ENCODE measurements around the gene PADI3.

Gene PADI3

DNA sequence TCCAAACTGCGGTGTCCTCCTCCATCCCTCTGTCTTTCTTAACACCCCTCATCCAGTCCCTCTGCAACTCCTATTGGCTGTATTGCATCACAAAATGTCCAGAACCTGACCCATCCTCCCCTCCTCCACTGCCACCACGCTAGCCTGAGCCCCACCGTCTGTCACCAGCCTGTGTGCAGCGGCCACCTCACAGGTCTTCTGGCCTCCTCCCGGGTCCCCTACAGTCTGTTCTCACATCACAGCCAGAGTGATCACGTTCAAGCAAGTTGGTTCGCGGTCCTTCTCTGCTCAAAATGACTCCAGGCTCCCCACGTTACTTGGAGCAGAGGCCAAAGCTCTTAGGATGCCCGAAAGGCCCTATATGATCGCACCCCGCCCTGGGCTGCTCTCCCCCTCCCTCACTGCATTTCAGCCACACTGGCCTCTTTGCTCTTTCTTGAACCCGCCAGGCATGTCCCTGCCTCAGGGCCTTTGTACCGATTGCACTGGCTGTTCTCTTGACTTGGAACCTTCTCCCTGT lies 56.7 kb downstream of the PADI3 start:
- H3K4me3 Mint-ChIP-seq, result no peak overlapping the region
- no peak for DNase-seq
- H3K27me3 Mint-ChIP-seq, result peaks cover 37% of the 10 kb centered on the region
- H3K36me3 Mint-ChIP-seq (ENCODE audit: low read depth), result peaks cover 3% of the 10 kb centered on the region
- H3K27ac Mint-ChIP-seq, result no peak overlapping the region
- peaks cover 9% of the 10 kb centered on the region for H3K9me3 Mint-ChIP-seq
- H3K4me1 Mint-ChIP-seq (ENCODE audit: low read depth), result no peaks in the 10 kb centered on the region

- H3K9me3 Mint-ChIP-seq, result peaks cover 9% of the 10 kb centered on the region
- H3K4me3 Mint-ChIP-seq, result no peak overlapping the region
- peaks cover 37% of the 10 kb centered on the region for H3K27me3 Mint-ChIP-seq
- no peak overlapping the region for H3K27ac Mint-ChIP-seq
- H3K4me1 Mint-ChIP-seq (ENCODE audit: low read depth), result no peaks in the 10 kb centered on the region
- peaks cover 3% of the 10 kb centered on the region for H3K36me3 Mint-ChIP-seq (ENCODE audit: low read depth)
- no peak for DNase-seq
Observed at GRCh38 chr1:17306407-17306806, 57.5 kb downstream of the PADI3 start.

- H3K4me3 Mint-ChIP-seq, result no peak overlapping the region
- peaks cover 2% of the 10 kb centered on the region for H3K36me3 Mint-ChIP-seq (ENCODE audit: low read depth)
- DNase-seq, result no peak
- peaks cover 2% of the 10 kb centered on the region for H3K4me1 Mint-ChIP-seq (ENCODE audit: low read depth)
- H3K27ac Mint-ChIP-seq, result no peak overlapping the region
- H3K9me3 Mint-ChIP-seq, result peaks cover 6% of the 10 kb centered on the region
- H3K27me3 Mint-ChIP-seq, result peaks cover 40% of the 10 kb centered on the region
Observed at GRCh38 chr1:17306921-17307320, 58.0 kb downstream of the PADI3 start.

GRCh38 chr1:17307329-17307728 lies 58.4 kb downstream of the PADI3 start:
- Mint-ChIP-seq H3K36me3 (ENCODE audit: low read depth) (no peaks in the 10 kb centered on the region), H3K4me1 (ENCODE audit: low read depth) (peaks cover 3% of the 10 kb centered on the region), H3K4me3 (no peak overlapping the region), H3K27me3 (peaks cover 41% of the 10 kb centered on the region), H3K27ac (no peak overlapping the region), H3K9me3 (peaks cover 2% of the 10 kb centered on the region)
- DNase-seq, result no peak

DNA sequence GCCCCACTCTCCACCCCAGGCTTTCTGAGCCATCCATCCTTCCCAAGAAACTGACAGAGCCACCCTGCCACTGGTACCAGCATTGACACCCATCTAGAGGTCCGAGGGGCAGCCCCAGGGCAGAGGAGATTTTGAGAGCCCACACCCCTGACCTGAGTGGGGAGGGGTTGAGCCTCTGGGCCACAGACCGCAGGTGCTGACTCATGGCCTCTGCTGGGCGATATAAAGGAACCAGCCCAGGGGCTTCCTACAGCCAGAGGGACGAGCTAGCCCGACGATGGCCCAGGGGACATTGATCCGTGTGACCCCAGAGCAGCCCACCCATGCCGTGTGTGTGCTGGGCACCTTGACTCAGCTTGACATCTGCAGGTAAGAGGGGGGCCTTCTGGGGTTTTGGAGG lies 59.0 kb downstream of the PADI3 start, which contains the start of gene PADI4:
TSS of gene PADI4 (plus strand) at position 252 of the 400 bp plus-strand sequence. CDS start at position 278, 26 bp downstream.
- Mint-ChIP-seq H3K4me3 (no peak within 1 kb of the TSS), H3K4me1 (ENCODE audit: low read depth) (peaks cover 6% of the 10 kb centered on the region), H3K36me3 (ENCODE audit: low read depth) (no peaks in the 10 kb centered on the region), H3K27me3 (peaks cover 41% of the 10 kb centered on the region), H3K27ac (no peak within 1 kb of the TSS), H3K9me3 (peaks cover under 1% of the 10 kb centered on the region)
- DNase-seq, result no peak

GRCh38 chr1:17308593-17308992 lies 59.7 kb downstream of the PADI3 start:
- Mint-ChIP-seq H3K9me3 (no peaks in the 10 kb centered on the region), H3K4me1 (ENCODE audit: low read depth) (peaks cover 6% of the 10 kb centered on the region)

DNA sequence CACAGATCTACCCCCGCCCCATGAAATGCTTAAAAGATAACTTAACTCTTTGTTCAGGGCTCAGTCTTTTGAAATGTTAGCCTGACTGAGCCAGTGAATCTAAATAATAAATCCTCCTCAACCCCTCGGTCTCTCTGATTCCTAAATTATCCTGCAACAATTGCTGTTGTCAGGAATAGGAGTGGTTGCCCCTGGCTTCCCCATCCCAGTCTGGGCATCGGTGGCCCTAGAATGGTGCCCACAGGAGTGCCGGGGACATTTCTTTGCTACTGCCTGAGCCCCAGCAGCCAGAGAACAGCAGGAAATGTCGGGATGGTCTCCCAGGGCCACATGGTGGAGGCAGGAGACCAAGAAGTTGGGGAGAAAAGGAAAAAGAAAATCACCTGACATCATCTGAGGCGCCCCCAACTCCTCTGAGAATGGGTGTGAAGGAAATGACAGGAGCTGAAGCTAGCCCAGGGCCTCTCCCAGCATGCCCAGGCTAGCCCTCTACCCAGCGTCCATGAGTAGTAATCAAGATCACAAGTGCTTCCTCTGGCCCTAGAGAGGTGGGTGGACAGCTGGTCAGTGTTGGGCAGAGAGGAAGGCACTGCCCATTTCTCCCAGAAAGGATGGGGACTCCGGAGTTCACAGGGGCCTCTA lies 60.6 kb downstream of the PADI3 start:
- Mint-ChIP-seq H3K36me3 (ENCODE audit: low read depth) (no peaks in the 10 kb centered on the region), H3K4me3 (no peak overlapping the region), H3K4me1 (ENCODE audit: low read depth) (peaks cover 6% of the 10 kb centered on the region), H3K9me3 (no peaks in the 10 kb centered on the region), H3K27ac (no peak overlapping the region), H3K27me3 (peaks cover 41% of the 10 kb centered on the region)
- DNase-seq, result no peak

More at GRCh38 chr1:17308593-17308992, 59.7 kb downstream of the PADI3 start:
- Mint-ChIP-seq H3K27me3 (peaks cover 41% of the 10 kb centered on the region), H3K36me3 (ENCODE audit: low read depth) (no peaks in the 10 kb centered on the region), H3K27ac (no peak overlapping the region), H3K4me3 (no peak overlapping the region)
- DNase-seq, result no peak

DNA sequence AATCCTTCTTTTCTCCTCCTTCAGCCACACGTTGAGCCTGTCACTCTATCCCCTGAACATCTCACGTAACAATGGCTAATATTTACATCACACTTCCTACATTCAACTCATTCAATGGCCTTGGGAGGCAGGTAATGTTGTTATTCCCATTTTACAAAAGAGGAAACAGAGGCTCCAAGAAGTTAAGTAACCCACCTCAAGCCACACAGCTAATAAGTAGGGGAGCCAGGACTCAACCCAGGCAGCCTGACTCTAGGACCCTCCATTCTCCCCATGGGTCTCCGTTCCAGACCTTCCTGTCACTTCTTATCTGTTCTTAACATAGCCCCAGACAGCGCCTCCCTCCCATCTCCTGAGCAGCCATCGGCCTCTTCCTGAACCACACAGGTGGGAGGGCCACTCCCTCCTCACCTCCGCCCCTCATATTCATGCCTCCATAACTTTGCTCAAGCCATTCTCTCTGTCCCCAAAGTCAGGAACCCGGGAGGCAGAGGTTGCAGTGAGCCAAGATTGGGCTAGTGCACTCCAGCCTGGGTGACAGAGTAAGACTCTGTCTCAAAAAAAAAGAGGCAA lies 61.3 kb downstream of the PADI3 start:
- no peaks in the 10 kb centered on the region for H3K9me3 Mint-ChIP-seq
- DNase-seq, result no peak
- no peak overlapping the region for H3K27ac Mint-ChIP-seq
- peaks cover 41% of the 10 kb centered on the region for H3K27me3 Mint-ChIP-seq
- peaks cover 6% of the 10 kb centered on the region for H3K4me1 Mint-ChIP-seq (ENCODE audit: low read depth)
- no peaks in the 10 kb centered on the region for H3K36me3 Mint-ChIP-seq (ENCODE audit: low read depth)
- no peak overlapping the region for H3K4me3 Mint-ChIP-seq

GRCh38 chr1:17313530-17314309 lies 64.8 kb downstream of the PADI3 start:
- no peaks in the 10 kb centered on the region for H3K9me3 Mint-ChIP-seq
- no peak overlapping the region for H3K4me3 Mint-ChIP-seq
- H3K27me3 Mint-ChIP-seq, result peaks cover 16% of the 10 kb centered on the region

DNA sequence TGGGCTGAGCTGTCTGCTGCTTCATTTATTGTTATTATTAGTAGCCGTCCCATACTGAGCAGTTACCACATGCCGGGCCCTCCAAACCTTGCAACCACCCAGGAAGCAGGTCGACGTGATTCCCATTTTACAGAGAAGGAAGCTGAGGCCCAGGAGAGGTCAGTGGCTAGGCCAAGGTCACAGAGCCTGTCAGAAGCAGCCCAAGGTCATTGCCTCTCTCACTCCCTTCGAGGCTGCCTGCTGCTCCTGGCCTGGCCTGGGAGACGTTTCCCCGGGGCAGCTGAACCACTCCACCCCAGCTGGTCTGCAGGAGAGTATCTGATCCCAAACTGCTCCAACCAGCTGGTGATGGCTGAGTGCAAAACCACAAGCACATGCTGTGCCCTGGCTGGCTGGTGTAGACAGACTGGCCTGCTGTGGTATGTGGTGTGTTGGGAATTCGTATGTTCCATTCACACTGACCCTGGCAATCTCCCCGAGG lies 65.6 kb downstream of the PADI3 start:
- H3K27me3 Mint-ChIP-seq, result peaks cover 14% of the 10 kb centered on the region
- peaks cover 6% of the 10 kb centered on the region for H3K4me1 Mint-ChIP-seq (ENCODE audit: low read depth)
- no peak overlapping the region for H3K27ac Mint-ChIP-seq
- H3K9me3 Mint-ChIP-seq, result no peaks in the 10 kb centered on the region
- no peaks in the 10 kb centered on the region for H3K36me3 Mint-ChIP-seq (ENCODE audit: low read depth)
- H3K4me3 Mint-ChIP-seq, result no peak overlapping the region
- DNase-seq, result no peak

More at GRCh38 chr1:17313530-17314309, 64.8 kb downstream of the PADI3 start:
- Mint-ChIP-seq H3K27ac (no peak overlapping the region), H3K36me3 (ENCODE audit: low read depth) (no peaks in the 10 kb centered on the region), H3K4me1 (ENCODE audit: low read depth) (peaks cover 6% of the 10 kb centered on the region)
- DNase-seq, result no peak

DNA sequence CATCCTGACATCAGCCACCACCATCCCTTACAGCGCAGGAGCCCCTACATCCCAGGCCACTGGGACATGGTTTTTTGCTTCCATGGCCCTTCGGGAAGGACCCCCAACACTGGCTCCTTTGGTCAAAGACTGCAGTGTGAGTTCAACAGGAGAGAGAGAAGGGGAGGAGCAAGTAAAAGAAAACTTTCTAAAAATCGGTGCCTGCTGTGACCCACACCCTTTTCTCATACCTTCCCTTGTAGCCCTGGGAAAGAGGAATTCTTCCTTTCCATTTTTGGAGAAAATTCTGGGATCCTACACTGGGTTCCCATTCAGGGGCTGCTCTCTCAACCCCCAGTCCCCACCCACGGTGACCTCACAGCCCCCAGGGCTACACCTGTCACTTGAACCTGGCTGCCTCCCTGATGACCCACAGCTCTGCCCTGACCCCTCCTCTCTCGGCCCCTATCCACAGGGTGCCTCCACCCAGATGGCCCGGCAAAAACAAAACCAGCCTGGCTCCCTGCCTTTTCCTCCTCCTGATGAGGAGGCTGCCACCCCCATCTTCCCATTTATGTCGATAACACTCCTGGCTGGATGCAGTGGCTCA lies 66.7 kb downstream of the PADI3 start:
- Mint-ChIP-seq H3K27ac (no peak overlapping the region), H3K36me3 (ENCODE audit: low read depth) (no peaks in the 10 kb centered on the region), H3K27me3 (peaks cover 9% of the 10 kb centered on the region), H3K9me3 (no peaks in the 10 kb centered on the region), H3K4me1 (ENCODE audit: low read depth) (peaks cover 6% of the 10 kb centered on the region), H3K4me3 (no peak overlapping the region)
- DNase-seq, result no peak

DNA sequence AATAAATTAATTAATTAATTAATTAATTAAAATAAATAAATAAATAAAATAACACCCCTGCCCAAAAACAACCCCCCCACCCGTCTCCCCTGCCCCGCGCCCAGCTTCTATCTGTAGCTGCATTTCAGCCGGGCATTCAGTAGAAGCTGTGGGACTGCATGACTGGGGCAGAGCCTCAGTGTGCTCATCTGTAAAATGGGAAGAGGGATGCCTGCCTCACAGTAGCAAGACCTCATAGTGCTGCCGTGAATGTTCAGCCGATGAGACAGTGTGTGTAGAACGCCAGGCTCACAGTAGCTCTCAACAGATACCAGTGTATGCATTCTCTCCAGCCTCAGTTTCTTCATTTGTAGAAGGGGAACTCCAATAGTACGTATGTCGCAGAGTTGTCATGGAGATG lies 67.8 kb downstream of the PADI3 start:
- Mint-ChIP-seq H3K4me3 (no peak overlapping the region), H3K9me3 (no peaks in the 10 kb centered on the region), H3K36me3 (ENCODE audit: low read depth) (no peaks in the 10 kb centered on the region), H3K27me3 (peaks cover 12% of the 10 kb centered on the region), H3K27ac (no peak overlapping the region), H3K4me1 (ENCODE audit: low read depth) (peaks cover 5% of the 10 kb centered on the region)
- DNase-seq, result no peak

- H3K4me3 Mint-ChIP-seq, result no peak overlapping the region
- no peaks in the 10 kb centered on the region for H3K36me3 Mint-ChIP-seq (ENCODE audit: low read depth)
- no peak overlapping the region for H3K27ac Mint-ChIP-seq
- H3K9me3 Mint-ChIP-seq, result no peaks in the 10 kb centered on the region
- H3K27me3 Mint-ChIP-seq, result peaks cover 9% of the 10 kb centered on the region
- DNase-seq, result no peak
- H3K4me1 Mint-ChIP-seq (ENCODE audit: low read depth), result no peaks in the 10 kb centered on the region
Observed at GRCh38 chr1:17318262-17318661, 69.4 kb downstream of the PADI3 start.

GRCh38 chr1:17319561-17320350 lies 70.9 kb downstream of the PADI3 start:
- Mint-ChIP-seq H3K4me1 (ENCODE audit: low read depth) (no peaks in the 10 kb centered on the region), H3K4me3 (no peak overlapping the region), H3K9me3 (peaks cover 3% of the 10 kb centered on the region), H3K27me3 (peaks cover 9% of the 10 kb centered on the region), H3K27ac (no peak overlapping the region), H3K36me3 (ENCODE audit: low read depth) (no peaks in the 10 kb centered on the region)
- DNase-seq, result no peak
